NOMO-1 treated with DMSO at 0.1 percent for 48 hours (cell line): ENCODE measurements around the gene BBLN.
"Not testable (repeated sequence)": the region's sequence is repeated elsewhere in the genome, so short reads cannot be mapped to it uniquely, and the experiment has no call there.

Source experiments
- DNase-seq: peaks from one replicate; lab custom pipeline; 2025; ENCODE audit not compliant: unreplicated experiment; lab: John Stamatoyannopoulos, UW

BBLN gene

DNA sequence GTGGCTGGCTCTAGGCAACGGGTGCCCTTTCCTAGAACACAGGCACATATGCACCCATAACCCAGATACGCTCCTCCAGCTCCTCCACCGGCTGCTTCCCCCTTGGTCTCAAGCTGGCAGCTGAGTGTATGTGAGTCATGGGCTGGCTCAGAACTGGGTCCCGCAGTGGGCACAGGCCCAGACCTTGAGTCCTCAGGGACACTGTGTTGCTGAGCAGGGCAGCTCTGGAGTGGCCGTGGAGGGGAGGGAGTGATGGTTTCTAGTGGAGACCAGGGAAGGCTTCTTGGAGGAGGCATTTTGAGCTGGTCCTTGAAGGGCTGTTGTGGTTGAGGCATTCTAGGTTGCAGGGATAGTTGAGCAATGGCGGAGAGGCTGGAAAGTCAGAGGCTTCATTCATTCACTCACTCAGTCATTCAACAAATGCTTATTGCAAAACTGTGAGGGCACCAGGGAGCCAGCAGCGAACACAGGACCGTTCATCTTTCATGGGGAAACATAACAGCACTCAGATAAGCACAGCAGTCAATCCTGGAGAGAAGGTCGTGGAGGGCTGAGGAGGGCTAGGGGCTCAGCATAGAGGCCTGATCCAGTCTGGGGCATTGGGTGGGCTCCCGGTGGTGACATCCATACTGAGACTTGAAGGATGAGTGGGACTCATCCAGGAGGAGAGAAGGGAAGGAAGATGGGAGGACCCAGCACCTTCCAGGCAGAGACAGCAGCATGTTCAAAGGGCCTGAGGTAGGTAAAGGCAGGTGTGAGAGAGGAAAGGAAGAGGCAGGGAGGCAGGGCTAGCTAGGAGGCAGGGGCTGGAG lies 2.4 kb downstream of the BBLN start:
- no peak for DNase-seq

DNA sequence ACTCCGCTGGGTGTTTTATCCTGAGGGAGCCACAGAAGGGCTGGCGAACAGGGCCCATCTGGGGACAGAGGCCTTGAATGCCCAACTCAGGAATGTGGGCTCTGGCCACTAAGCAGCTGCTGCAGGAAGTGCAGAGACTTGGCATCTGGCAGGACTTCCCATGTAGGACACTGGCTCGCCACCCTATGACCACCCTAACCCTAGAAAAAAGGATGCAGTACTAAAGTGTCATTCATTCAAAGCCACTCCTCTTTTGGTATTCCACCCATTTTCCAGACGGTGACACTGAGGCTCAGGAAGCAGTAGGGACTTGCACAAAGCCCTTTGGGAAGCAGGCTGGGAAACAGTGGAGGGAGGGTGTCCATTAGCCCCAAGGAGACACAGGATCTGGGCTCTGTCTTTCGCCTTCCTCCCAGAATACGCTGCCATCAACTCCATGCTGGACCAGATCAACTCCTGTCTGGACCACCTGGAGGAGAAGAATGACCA lies 3.0 kb downstream of the BBLN start:
- DNase-seq, result no peak

DNA sequence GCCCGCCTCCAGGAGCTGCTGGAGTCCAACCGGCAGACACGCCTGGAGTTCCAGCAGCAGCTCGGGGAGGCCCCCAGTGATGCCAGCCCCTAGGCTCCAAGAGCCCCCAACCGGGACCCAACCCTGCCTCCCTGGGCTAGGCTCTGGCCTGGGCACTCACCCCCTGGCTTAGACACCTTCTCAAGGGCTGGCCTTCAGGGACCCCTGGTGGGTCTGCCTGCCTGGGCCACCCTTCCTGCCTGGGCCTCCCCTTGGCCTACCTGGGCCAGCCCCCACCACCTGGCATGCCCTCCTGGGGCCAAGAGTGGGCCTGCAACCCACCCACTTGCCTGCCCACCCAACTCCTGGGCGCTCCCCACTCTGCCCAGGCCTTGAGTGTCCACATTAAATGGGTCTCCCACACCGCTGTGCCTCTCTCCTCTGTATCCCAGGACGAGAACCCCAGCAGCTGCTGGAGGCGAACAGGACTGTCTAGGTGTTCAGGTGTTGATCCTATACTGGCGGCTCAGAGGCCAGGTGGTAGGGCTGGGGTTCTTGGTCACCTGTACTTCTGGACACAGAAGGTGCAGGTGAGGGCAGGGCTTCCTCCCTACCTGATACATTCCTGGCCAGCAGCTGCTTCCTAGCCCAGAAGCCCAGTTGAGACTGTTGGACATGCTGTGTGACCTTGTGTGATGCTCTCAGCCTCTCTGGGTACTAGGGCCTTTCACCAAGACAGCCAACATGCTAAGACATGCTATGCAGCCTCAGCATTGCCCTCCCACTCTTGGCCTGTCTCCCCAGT lies 3.6 kb downstream of the BBLN start:
- DNase-seq, result no peak

DNA sequence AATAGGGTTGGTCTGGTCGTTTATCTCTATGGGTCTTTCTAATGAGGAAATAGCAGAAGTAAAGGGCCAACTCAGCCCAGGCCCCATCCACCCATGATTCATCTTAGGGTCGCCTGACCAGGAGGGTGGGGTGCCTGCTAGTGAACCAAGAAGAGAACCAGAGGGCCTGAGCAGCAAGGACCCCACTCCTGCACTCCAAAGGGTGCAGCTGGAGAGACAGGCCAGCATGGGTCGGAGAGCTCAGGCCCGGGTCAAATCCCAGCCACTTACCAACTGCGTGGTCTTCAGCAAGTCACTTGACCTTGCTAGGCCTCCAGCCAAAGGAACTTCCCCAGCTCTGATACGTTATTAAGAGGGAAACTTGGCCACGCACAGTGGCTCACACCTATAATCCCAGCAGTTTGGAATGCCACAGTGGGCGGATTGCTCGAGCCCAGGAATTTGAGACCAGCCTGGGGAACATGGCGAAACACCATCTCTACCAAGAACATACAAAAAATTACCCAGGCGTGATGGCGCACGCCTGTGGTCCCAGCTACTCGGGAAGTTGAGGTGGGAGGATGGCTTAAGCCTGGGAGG lies 4.3 kb downstream of the BBLN start:
- DNase-seq, result no peak

DNA sequence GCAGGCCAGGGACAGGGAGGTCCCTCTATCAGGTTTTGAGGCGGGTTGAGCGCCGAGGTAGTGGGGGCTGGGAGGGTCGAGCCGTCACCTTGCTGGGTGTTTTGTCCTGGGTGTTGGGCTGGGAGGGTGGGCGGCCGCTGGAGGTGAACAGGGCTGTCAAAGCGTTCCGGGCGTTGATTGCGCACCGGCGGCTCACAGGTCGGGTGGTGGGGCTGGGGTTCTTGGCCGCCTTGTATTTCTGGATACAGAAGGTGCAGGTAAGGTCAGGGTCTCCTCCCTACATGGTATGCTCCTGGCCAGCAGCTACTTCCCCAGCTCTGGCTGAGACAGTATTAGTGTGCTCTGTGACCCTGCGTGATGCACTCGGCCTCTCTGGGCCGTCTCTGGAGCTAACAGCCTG lies 6.1 kb downstream of the BBLN start:
- no peak for DNase-seq

DNA sequence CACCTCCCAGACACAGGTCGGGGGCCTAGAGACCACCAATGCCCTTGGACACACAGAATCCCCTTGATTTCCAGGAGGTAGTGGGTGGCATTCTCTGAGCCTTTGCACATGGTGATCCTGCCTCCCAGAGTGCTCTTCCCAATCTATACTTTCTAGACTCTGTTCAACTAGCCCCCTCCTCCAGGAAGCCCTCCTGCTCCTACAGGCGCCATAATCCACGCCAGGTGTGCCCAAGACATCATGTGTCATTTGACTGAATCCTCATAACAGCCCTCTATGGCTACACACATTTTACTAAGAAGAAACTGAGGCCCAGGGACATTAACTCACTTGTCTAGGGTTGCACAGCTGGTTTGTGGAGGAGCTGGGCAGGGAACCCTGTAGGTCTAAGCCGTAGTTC lies 7.1 kb downstream of the BBLN start:
- DNase-seq, result no peak

DNA sequence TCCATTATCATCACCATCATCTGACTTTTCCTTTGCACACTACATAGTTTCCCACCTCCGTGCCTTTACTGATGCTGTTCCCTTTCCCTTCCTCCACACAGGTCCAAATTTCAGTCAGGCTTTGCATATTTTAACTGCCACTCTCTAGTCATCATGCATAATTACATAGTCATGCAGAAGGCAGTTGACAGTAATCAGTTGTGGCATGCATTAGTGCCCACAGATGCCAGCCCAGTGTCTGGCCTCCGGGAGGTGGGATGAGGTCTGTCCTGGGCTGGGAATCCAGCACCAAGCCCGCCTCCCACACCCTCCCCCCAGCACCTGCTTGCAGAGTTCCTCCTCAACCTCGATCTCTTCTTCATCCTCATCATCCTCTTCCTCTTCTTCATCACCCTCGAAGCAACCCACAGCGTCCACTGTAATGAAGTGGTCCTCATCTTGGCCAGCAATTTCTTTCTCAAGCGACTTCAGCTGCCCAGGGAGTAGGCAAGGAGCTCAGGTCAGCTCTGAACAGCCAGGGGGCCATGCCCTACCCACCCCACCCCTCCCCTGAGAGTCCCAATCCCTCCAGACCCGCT lies 8.8 kb downstream of the BBLN start:
- no peak for DNase-seq

DNA sequence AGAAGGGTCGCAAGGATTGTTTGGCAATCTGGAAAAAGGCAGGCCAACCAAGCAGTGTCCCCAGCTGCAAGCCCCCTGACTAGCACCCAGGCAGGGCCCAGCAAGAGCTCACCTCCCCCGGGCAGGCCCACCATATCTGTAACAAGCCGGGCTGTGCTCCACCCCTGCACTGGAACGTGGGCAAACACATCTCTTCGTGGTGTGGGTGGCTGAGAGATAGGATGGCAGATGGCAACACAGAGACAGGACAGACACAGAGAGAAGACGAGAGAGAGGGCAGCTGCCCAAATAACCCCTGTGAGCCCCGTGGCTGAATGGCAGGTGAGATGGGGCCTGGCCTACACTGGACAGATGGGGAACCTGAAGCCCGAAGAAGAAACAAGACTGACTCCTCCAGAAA lies 9.4 kb downstream of the BBLN start:
- no peak for DNase-seq

DNA sequence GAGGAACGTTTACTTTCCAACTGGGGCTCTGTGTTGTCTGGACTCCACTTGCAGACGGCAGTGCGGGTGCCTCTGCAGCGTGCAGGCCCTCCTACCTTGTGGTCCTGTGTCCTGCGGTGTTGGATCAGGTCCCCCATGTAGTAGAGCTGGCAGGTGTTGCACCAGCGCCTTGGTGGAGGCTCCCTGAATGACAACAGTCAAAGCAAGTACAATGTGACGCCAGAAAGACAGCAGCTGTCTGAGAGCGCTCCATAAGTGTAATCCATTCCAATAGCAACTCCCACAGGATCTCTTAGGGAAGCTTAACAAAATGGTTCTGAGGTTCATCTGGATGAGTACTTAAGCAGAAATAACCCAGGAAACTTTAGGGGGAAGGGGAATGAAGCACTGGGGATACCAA lies 9.9 kb downstream of the BBLN start:
- DNase-seq, result no peak

DNA sequence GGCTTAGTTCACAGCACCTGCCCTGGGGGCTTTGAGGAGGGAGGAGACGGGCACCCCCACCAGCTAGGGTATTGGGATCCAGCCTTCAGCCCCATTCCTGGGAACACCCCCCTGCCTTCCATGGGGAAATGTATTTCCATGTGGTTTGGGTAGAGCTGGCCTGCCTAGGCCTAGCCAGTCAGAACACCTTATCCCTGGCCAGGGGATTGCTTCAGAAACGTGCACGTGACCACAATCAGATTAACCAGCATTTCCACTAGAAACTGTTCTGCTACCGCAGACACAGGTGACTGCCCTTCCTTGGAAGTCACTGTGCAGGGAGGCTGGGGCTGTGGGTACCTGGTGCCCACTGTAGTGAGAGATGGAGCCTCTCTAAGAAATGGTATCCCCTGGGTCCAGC lies 14.0 kb downstream of the BBLN start:
- DNase-seq, result no peak

DNA sequence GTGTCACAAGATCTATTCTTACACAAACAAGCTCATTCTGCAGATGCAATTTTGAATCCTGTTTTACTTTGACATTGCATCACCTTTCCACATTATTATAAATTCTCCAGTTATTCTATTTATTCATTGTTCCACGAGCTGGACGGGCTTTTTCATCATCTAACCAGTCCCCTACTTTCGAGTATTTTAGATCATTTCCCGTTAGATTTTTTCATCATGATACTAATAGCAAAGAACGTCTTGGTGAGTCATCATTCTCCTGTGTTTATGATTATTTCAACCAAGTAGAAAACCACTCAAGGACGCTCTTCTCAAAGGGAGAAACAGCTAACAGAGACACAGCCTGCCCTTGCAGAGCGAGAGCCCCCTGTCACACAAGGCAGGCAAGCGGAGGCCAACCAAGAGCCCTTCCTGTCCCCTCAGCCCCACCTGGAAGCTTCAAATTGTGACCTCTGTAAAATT lies 15.1 kb downstream of the BBLN start:
- no peak for DNase-seq

DNA sequence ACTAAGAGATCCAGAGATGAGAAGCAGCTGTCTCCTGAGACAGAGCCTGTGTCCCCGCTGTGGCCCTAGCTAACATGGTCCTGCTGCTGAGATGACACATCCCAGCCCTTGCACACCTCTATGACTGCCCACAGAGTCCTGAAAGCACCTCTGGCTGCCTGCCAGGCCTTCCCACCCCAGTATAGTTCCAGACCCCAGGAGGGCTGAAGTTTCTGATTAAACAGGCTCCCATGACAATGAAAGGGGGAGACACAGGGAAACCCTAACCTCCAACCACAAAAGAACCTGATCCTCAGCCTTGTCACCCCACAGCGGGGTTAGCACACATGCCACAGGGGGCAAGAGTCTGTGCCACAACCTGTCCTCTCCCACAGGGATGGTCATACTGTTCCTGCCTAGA lies 15.7 kb downstream of the BBLN start:
- DNase-seq, result no peak

DNA sequence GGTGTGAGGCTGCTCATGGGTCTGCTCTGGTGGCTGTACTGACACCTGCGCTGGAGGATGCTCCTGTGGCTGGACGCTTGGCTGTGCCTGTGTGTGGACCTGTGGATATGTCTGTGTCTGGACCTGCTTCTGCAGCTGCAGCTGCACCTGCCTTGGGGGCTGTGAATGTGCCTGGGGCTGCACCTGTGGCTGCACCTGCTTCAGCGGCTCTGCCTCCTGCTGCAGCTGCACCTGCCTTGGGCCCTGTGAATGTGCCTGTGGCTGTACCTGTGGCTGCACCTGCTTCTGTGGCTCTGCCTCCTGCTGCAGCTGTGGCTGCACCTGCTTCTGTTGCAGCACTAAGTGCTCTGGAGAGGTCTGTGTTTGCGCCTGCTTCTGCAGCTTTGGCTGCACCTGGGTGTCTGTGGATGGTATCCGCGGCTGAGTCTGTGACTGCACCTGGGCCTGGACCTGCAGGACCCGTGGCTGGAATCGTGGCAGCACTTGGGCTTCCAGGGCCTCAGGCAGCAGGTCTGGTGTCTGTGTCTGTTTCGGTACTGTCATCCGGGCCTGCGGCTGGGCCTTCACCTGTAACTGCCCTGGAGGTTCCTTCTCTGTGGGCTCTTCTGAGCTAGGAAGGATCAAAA lies 18.9 kb downstream of the BBLN start:
- no peak for DNase-seq

DNA sequence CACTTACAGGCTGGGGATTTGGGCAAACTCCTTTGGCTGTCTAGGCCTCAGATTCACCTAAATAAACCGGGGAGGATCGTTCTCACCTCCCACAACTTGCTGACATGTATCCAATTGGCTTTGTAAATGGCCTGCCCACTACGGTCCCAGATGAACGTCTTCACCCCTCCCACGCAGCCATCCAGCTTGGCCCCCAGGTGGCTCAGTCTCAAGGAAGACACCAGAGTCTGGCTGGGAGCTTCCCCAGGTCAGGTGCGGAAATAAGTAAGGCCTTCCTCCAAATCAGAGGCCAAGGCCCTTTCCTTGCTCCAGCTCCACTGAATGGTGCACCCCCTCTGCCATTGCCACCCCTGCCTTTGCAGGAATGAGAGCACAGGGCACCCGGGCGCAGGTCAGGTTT lies 19.9 kb downstream of the BBLN start:
- DNase-seq, result no peak

DNA sequence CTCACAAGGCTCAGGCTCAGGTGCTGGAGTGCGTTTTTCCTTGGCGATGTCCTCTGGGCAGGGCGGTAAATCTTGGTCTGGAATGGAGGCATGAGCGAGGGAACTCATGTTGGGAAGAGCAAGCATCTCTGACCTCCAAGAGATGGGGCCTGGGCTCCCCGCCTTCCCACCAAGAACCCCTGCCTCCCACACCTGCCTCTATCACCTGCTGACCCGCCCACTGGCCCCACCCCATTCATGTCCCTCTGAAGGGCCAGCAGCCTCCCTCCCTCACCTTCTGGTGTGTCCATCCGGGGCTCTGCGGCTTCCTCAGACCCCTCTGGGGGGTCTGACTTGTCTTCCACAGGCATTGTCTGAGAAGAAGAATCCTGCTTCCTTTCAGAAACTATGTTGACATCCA lies 20.4 kb downstream of the BBLN start:
- no peak for DNase-seq

DNA sequence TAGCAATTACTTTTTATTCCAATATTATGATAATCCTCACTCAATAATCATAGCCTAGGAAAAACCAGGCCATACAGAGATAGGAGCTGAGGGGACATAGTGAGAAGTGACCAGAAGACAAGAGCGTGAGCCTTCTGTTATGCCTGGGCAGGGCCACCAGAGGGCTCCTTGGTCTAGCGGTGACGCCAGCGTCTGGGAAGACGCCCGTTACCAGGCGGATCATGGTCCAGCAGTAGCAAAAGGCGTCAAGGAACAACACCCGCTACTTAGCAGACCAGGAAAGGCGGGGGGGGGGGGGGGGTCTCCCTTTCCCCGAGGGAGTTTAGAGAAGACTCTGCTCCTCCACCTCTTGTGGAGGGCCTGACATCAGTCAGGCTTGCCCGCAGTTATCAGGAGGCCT lies 21.4 kb downstream of the BBLN start:
- DNase-seq, result not testable (repeated sequence)

DNA sequence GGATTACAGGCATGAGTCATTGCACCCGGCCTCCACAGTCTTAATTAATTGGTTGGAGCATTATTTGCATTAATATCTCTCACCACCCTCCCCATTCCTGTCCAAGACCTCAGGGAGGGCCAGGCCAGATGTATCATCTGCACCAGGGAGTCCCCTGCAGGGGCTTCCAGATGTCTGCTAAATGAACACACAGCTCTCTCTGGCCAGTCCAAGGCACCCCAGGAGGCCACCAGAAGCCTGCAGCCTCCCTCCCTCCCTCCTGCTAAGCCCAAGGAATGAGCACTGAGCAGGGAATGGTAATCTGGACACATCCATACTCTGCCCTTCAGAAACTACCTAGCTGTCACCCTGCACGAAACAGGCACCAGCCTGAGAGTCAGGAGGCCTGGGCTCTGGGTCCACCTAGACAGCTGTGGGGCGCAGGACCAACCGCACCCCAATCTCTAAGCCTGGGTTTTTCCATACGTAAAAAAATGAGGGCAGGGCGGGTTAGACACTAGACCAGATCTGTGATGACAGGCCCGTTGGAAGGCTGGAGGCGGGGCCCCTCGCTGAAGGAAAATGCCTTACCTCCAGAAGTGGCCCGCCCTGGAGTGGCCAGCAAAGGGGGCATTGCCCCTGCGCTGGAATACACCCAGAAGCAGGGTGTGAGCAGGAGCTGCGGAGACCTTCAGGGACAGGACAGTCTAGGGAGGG lies 23.0 kb downstream of the BBLN start:
- no peak for DNase-seq

DNA sequence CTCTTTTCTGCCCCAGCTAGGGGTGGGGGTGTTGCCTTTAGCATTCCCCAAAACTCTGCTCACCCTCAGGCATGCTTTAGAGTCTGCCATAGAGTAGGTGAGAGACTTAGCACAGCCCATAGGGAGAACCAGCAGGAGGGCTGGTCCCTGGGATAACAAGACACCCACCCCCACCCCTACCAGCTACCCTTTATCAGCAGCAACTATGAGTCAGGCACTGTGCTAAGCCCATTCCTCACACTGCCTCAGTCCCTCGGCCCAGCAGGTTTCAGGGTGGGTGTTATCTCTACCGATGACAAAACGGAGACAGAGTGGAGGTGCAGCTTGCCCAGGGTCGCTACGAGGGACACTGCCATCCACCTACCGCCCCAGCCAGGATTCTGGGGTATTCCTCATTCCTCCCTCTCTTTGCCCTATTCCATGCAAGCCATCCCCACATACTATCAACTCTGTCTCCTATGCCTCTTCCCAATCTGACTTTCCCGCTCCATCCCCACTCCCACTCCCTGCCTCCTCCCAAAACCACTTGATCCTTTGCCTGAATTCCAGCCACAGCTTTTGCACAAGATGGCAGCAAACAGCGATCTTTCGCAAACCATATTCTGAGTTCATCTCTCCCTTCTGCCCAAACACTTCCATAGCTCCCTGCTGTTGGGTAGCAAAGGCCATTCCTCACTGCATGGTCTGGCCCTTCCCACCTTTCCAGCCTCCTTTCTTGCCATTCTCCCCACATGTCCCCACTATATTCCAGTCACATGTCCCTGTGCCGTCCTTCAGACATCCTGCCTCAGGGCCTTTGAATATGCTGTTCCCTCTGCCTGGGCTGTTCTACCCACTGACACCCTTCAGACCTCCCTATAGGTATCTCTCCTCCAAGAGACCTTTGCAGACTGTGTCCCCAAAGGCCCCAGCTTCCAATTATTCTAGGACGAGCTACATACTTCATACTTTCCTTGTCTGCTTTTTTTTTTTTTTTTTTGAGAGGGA lies 26.2 kb downstream of the BBLN start:
- no peak for DNase-seq

DNA sequence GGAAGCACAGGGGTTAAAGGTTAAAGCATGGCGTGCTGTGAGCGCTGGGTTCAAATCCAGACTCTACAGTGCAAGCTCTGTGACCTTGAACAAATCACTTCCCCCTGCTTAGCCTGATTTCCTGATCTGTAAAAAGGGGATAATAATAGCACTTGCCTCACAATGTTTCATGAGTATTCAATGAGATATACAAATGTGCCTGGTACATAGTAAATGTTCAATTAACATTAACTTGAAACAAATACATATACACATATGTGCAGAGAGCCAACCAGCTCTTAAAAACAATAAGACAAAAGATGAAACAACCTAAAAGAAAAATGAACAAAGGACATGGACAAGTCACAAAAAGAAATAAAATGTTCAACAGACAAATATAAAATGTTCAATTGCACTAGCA lies 27.3 kb downstream of the BBLN start:
- DNase-seq, result no peak
